HG02571 (cell line): Measurements from ENCODE around the gene PHACTR3.

ENCODE experiments used
- ATAC-seq: cut with Tn5 transposase; IDR thresholded peaks from one replicate; pipeline ENCODE4 v1.9.1; 2021; ENCODE audit warnings: mild to moderate bottlenecking, moderate library complexity; ENCODE audit not compliant: unreplicated experiment

The PHACTR3 gene

DNA sequence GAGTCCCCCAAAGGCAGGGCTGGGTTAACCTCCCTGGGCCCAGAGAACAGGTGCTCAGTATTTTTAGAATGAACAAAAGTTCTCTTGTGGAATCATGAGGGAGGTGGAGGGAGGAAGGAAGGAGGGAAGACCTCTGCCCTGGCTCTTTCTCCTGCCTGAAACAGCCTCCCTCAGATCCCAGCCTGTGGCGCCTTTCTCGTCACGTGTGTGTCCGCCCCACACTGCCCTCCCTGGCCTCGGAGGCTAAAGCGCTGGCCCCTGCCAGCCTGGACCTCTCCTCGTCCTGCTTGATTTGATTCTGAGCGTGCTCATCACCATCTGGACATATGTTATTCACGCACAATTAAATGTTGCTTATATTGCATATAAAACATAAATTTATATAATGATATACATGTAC, 40.9 kb downstream of the PHACTR3 start:
- no peak for ATAC-seq

GRCh38 chr20:59645761-59646171, 41.4 kb downstream of the PHACTR3 start:
- no peak for ATAC-seq

DNA sequence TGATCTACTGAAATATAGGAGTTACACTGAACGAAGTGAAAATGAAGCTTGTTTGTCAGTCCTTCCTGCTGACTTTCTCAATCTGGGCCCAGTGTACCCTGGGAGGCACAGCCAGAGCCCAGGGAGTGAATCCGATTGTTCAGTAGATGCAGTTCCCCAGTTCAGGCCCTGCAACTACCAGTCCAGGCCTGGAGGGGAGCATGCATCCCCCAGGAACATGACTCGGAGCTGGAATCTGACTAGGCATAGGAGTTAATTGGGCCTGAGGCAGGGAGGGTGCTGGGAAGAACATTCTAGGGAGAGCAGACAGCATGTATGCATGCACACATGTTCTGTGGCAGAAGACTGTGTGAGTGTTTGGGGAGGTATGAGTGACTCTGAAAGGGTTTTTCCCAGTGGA, 42.1 kb downstream of the PHACTR3 start:
- ATAC-seq: no peak

- no peak for ATAC-seq
These were observed 42.9 kb downstream of the PHACTR3 start for GRCh38 chr20:59647271-59647670.

- no peak for ATAC-seq
These were observed 44.2 kb downstream of the PHACTR3 start for GRCh38 chr20:59648466-59649070.

DNA sequence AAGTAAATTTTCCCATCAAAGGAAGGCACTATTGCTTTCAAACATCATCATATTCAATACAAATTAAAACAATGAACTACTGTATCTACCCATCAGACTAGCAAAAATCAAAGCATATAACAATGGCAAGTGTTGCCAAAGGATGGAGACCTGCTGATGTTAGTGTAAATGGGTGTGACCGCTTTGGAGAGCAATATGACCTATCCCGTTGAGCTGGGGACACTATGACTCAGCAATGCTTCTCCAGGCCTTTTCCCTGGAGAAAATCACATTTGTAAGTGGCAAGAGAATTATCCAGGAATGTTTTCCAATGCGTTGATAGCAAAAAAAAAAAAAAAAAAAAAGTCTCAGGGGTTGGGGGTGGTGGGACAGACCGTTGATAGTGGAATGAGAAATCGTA, 46.1 kb downstream of the PHACTR3 start:
- no peak for ATAC-seq

DNA sequence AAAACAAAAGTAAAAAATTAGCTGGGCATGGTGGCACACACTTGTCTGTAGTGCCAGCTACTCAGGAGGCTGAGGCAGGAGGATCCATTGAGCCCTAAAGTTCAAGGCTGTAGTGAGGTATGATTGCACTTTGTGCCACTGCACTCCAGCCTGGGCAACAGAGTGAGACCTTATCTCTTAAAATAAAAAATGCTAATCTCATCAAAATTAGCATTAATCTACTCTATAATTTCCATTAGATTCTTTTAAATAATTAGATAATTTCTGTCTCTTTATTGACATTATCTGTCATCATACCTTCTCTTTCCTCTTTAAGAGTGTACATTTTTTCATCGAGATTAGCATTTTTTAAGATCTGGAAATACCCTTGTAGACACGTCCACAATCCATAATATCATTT, 48.0 kb downstream of the PHACTR3 start:
- no peak for ATAC-seq

DNA sequence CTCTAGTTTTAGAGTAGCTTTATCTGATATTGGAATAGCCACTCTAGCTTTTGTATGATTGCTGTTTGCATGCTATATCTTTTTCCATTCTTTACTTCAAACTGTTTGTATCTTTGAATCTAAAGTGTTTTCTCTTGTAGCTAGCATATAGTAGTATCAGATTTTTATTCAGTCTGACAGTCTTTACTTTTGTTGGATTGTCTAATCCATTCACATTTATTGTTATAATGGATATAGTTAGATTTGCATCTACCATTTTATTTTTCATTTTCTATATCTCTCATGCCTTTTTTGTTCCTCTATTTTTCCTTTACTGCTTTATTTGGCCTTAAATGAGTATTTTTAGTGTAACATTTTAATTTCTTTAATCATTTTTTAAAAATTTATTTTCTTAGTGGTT, 52.1 kb downstream of the PHACTR3 start:
- ATAC-seq: no peak

DNA sequence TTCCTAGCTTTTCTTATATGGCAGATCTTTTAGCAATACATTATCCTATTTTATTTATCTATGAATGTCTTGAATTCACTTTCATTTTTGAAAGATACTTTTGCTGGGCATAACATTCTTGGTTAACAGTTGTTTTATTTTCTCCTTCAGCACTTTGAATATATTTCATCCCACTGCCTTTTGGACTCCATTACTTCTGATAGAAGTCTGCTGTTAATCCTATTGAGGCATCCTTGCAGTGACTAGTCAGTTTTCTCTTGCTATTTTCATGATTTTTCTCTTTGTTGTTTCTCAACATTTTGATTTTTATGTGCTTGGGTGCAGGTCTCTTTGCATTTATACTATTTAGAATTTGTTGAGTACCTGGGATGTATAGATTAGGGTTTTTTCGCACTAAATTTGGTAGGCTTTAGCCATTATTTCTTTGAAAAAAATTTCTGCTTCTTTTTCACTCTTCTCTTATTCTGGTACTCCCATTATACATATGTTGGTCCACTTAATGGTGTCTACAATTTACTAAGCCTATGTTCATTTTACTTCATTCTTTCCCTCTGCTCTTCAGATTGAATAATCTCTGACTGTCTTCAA, 53.2 kb downstream of the PHACTR3 start:
- no peak for ATAC-seq

GRCh38 chr20:59660471-59660870, 56.1 kb downstream of the PHACTR3 start:
- no peak for ATAC-seq

- ATAC-seq: no peak
These were observed 56.8 kb downstream of the PHACTR3 start for GRCh38 chr20:59661153-59661552.

- ATAC-seq: no peak
These were observed 57.3 kb downstream of the PHACTR3 start for GRCh38 chr20:59661621-59662020.

DNA sequence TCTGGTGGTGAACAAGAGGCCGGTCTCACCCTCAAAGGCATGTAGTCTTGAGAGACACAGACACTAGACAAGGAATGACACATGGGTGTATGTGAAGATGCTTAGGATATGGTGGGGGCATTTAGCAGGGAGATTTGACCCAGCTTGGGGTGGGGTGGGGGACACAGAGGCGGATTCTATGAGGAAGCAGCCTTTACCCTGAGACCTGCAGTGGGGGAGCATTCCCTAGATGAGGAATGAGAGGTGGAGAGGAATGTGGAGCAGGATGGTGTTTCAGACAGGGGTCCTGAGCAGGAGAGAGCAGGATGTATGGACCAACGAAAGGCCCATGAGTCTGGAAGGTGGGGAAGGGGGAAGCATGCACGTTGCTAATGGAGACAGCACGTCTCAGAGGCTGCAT, 57.8 kb downstream of the PHACTR3 start:
- no peak for ATAC-seq

GRCh38 chr20:59662856-59663512, 58.6 kb downstream of the PHACTR3 start:
- no peak for ATAC-seq

- no peak for ATAC-seq
These were observed 59.2 kb downstream of the PHACTR3 start for GRCh38 chr20:59663513-59664060.

DNA sequence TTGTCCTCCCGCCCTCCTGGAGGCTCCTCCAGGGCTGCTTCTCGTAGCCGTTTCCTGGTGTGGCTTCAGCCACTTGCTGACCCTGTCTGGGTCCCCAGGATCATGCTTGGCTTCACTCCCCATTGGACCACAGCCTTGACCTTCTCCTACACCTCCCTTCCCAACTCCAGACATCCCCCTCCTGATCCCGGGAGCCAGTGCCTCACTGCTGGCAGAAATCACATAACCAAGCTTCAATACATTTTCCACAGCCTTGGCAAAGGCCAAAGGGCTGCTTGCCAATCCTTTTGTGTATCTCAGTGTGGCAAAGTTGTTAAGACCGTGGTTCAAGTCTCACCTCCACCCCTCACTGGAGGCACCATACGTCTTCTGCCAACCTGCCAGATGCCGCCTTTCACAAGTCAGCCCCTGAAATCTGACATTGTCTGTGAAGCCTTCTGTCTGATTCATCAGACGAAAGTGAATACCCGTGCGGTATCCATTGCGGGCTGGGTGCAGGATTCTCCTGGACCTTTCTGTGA, 60.1 kb downstream of the PHACTR3 start:
- no peak for ATAC-seq

- ATAC-seq: no peak
These were observed 61.6 kb downstream of the PHACTR3 start for GRCh38 chr20:59665656-59666555.

GRCh38 chr20:59666586-59666985, 62.2 kb downstream of the PHACTR3 start:
- no peak for ATAC-seq

DNA sequence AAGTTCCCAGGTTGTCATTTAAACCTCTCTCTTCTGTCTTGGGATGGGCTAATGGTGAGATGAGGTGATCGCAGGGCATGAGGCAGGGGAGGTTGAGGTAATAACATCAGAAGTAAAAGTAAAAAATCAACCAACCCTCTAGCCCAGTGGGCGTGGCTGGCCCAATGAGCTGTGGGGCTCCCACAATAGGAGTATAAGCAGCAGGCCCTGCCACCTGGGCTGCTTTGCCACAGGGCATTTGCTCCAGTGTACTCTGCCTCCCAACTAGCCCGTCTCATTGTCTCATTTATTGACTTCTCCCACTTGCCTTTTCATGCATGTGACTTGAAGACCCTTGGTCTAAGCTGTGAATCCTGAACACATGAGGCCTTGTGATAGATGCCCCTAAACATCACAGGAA, 62.8 kb downstream of the PHACTR3 start:
- no peak for ATAC-seq

DNA sequence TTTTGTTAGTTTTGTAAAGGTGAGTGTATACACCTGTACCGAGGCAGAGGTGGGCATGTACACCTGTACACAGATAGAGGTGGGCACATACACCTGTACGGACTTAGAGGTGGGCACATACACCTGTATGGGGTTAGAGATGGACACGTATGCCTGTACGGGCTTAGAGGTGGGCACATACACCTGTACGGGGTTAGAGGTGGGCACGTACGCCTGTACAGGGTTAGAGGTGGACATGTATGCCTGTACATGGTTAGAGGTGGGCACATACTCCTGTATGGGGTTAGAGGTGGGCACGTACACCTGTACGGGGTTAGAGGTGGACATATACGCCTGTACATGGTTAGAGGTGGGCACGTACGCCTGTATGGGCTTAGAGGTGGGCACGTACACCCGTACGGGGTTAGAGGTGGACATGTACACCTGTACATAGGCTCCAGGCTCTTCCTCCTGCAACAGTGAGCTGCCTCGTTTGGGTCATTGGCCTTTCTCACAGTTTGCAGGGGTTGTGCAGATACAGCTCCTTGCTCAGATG, 63.7 kb downstream of the PHACTR3 start:
- no peak for ATAC-seq
